AG09309 (cell line): ENCODE results near the gene KLKB1.

ENCODE experiments used
- DNase-seq: peaks from one replicate; pipeline ENCODE4 v3.0.0-alpha.2; 2010; ENCODE audit warnings: low read depth
- H3K4me3 ChIP-seq: 2 replicates; pipeline ENCODE4 v1.5.1; 2011; ENCODE audit warnings: mild to moderate bottlenecking, low read depth, low read length, moderate library complexity; ENCODE audit not compliant: control insufficient read depth
- CTCF ChIP-seq: IDR thresholded peaks from 2 replicates; pipeline ENCODE4 v1.5.1; 2011; ENCODE audit warnings: mild to moderate bottlenecking, low read depth, low read length, inconsistent platforms; ENCODE audit not compliant: insufficient read depth, control insufficient read depth; ENCODE audit errors: missing control alignments

Gene KLKB1

GRCh38 chr4:186296481-186296880 is 69.2 kb downstream of the KLKB1 start:
- TF ChIP-seq CTCF, result no peak
- no peak overlapping the region for H3K4me3 ChIP-seq
- no peak for DNase-seq

GRCh38 chr4:186297013-186297645 is 69.8 kb downstream of the KLKB1 start:
- no peak overlapping the region for H3K4me3 ChIP-seq
- peak; percentile 57 for TF ChIP-seq CTCF
- peak; percentile 34 for DNase-seq

- no peak overlapping the region for H3K4me3 ChIP-seq
- DNase-seq, result no peak
- TF ChIP-seq CTCF, result no peak
Measured at GRCh38 chr4:186298031-186298647, 70.8 kb downstream of the KLKB1 start.

GRCh38 chr4:186299291-186299690 is 72.0 kb downstream of the KLKB1 start:
- no peak for TF ChIP-seq CTCF

GRCh38 chr4:186300659-186301390 is 73.5 kb downstream of the KLKB1 start:
- no peak overlapping the region for H3K4me3 ChIP-seq
- no peak for DNase-seq
- no peak for TF ChIP-seq CTCF

More at GRCh38 chr4:186299291-186299690, 72.0 kb downstream of the KLKB1 start:
- H3K4me3 ChIP-seq, result no peak overlapping the region
- DNase-seq, result no peak

- no peak overlapping the region for H3K4me3 ChIP-seq
- DNase-seq, result no peak
- no peak for TF ChIP-seq CTCF
Measured at GRCh38 chr4:186304216-186304615, 76.9 kb downstream of the KLKB1 start.
